ENCODE data around the gene FAM13A.

Gene FAM13A

DNA sequence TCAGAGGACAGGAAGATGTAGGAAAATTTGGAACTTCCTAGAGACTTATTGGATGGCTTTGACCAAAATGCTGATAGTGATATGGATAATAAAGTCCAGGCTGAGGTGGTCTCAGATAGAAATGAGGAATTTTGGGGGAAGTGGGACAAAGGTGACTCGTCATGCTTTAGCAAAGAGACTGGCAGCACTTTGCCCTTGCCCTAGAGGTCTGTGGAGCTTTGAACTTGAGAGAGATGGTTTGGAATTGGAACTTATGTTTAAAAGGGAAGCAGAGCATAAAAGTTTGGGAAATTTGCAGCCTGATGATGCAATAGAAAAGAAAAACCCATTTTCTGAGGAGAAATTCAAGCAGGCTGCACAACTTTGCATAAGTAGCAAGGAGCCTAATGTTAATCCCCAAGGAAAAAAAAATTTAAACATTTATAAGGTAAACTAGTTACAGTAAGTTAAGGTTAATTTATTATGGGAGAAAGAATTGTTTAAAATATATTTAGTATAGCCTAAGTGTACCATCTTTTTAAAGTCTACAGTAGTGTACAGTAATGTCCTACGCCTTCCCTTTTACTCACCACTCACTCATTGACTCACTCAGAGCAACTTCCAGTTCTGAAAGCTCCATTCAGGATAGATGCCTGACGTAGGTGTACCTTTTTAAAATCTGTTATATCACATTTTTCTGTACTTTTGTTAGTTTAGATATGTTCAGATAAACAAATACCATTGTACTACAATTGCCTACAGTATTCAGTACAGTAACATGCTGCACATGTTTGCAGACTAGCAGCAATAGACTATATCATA is 101.2 kb downstream of the FAM13A start:
- ChIA-PET CTCF (no interaction called here), POLR2A (no interaction called here)
- no peak for DNase-seq (ENCODE audit: extremely low spot score)
- TF ChIP-seq CTBP1 (IDR thresholded peaks at IDR 0.05; ENCODE audit: borderline replicate concordance) (no peak), ELF4 (IDR thresholded peaks at IDR 0.05) (no peak), LEF1 (IDR thresholded peaks at IDR 0.05; ENCODE audit: borderline replicate concordance) (no peak), ZNF384 (IDR thresholded peaks at IDR 0.05) (no peak), L3MBTL2 (conservative IDR thresholded peaks at IDR 0.05) (no peak), FOXM1 (IDR thresholded peaks at IDR 0.05; ENCODE audit: borderline replicate concordance) (no peak), ARNT (IDR thresholded peaks at IDR 0.05) (no peak), NFRKB (IDR thresholded peaks at IDR 0.05) (no peak), FOXA1 (IDR thresholded peaks at IDR 0.05) (no peak), BHLHE40 (IDR thresholded peaks at IDR 0.05; ENCODE audit: borderline replicate concordance) (no peak), SUZ12 (IDR thresholded peaks at IDR 0.05) (no peak)
- TF ChIP-seq, protein P1, sequence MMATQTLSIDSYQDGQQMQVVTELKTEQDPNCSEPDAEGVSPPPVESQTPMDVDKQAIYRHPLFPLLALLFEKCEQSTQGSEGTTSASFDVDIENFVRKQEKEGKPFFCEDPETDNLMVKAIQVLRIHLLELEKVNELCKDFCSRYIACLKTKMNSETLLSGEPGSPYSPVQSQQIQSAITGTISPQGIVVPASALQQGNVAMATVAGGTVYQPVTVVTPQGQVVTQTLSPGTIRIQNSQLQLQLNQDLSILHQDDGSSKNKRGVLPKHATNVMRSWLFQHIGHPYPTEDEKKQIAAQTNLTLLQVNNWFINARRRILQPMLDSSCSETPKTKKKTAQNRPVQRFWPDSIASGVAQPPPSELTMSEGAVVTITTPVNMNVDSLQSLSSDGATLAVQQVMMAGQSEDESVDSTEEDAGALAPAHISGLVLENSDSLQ (IDR thresholded peaks at IDR 0.05), result no peak

DNA sequence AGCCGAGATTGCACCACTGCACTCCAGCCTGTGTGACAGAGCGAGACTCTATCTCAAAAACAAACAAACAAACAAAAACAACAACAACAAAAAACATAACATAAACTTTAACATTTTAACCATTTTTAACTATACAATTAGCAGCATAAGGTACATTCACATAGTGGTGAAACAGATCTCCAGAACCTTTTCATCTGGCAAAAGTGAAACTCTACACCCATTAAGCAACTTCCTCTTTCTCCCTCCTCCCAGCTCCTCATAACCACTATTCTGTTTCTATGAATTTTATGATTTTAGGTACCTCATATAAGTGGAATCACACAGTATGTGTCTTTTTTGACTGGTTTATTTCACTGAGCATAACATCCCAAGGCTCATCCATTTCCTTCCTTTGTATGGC is 103.6 kb downstream of the FAM13A start:
- ChIA-PET CTCF (no interaction called here), POLR2A (no interaction called here)
- TF ChIP-seq SP1 (IDR thresholded peaks at IDR 0.05), result no peak
- TF ChIP-seq CTBP1 (IDR thresholded peaks at IDR 0.05; ENCODE audit: borderline replicate concordance), result no peak
- no peak for TF ChIP-seq NFRKB (IDR thresholded peaks at IDR 0.05)
- TF ChIP-seq TARDBP (IDR thresholded peaks at IDR 0.05), result no peak
- TF ChIP-seq FOXA1 (IDR thresholded peaks at IDR 0.05), result no peak
- TF ChIP-seq SUZ12 (IDR thresholded peaks at IDR 0.05), result no peak
- TF ChIP-seq LEF1 (IDR thresholded peaks at IDR 0.05; ENCODE audit: borderline replicate concordance), result no peak
- no peak for DNase-seq (ENCODE audit: extremely low spot score)

DNA sequence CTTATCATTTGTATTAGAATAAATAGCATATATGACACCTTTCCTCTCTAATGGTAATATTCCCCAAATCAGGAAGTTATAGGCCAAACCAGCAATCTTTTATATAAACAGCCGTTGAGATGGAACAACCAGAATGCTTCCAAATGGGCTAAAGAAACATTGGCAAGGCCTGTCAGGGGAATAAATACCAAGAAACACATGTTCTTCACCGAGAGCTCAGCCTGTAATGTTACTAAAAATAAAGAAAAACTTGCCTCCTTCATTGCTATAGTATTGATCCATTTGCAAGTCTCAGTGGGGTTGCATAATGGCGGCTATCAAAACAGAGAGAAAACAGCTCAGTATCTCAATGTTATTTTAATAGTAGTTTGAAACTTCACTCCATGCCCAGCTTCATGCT is 104.9 kb downstream of the FAM13A start:
- DNase-seq (ENCODE audit: extremely low spot score), result no peak
- TF ChIP-seq NFRKB (IDR thresholded peaks at IDR 0.05) (no peak), HDGF (IDR thresholded peaks at IDR 0.05; ENCODE audit: borderline replicate concordance) (no peak), SUZ12 (IDR thresholded peaks at IDR 0.05) (no peak), ZNF384 (IDR thresholded peaks at IDR 0.05) (no peak), FOXM1 (IDR thresholded peaks at IDR 0.05; ENCODE audit: borderline replicate concordance) (no peak), ELF4 (IDR thresholded peaks at IDR 0.05) (no peak), FOXA1 (IDR thresholded peaks at IDR 0.05) (no peak), LEF1 (IDR thresholded peaks at IDR 0.05; ENCODE audit: borderline replicate concordance) (no peak), BHLHE40 (IDR thresholded peaks at IDR 0.05; ENCODE audit: borderline replicate concordance) (no peak), SP1 (IDR thresholded peaks at IDR 0.05) (no peak), L3MBTL2 (conservative IDR thresholded peaks at IDR 0.05) (no peak), CTBP1 (IDR thresholded peaks at IDR 0.05; ENCODE audit: borderline replicate concordance) (no peak), FOXK2 (IDR thresholded peaks at IDR 0.05) (no peak), TARDBP (IDR thresholded peaks at IDR 0.05) (no peak)
- TF ChIP-seq, protein P1 (IDR thresholded peaks at IDR 0.05), result no peak
- POLR2A ChIA-PET, result no interaction called here
- CTCF ChIA-PET, result no interaction called here

DNA sequence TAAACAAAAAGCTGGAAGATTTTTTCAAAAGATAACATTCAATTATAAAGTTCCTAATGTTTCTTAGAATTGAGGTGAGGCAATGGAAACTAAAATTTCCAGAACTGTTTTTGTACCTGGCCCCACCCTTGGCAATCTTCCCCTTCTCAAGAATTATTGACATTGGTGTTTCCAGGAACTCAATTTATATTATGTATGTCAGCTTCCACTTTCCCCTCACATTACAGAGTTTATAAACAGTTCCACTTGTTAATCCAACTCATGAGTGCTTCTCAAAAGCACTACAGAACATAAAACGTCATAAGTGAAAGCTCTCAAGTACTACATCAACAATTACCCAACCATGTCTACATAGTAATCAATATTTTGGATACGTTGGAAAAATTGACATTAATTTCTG is 107.4 kb downstream of the FAM13A start:
- TF ChIP-seq BHLHE40 (IDR thresholded peaks at IDR 0.05; ENCODE audit: borderline replicate concordance) (no peak), L3MBTL2 (conservative IDR thresholded peaks at IDR 0.05) (no peak), TARDBP (IDR thresholded peaks at IDR 0.05) (no peak), HDGF (IDR thresholded peaks at IDR 0.05; ENCODE audit: borderline replicate concordance) (no peak), FOXA1 (IDR thresholded peaks at IDR 0.05) (no peak), SUZ12 (IDR thresholded peaks at IDR 0.05) (no peak), SP1 (IDR thresholded peaks at IDR 0.05) (no peak), ZNF384 (IDR thresholded peaks at IDR 0.05) (no peak), FOXM1 (IDR thresholded peaks at IDR 0.05; ENCODE audit: borderline replicate concordance) (no peak), ARNT (IDR thresholded peaks at IDR 0.05) (no peak), NFRKB (IDR thresholded peaks at IDR 0.05) (no peak), CTBP1 (IDR thresholded peaks at IDR 0.05; ENCODE audit: borderline replicate concordance) (no peak), LEF1 (IDR thresholded peaks at IDR 0.05; ENCODE audit: borderline replicate concordance) (no peak), ELF4 (IDR thresholded peaks at IDR 0.05) (no peak)
- POLR2A ChIA-PET, result no interaction called here
- CTCF ChIA-PET, result no interaction called here
- no peak for DNase-seq (ENCODE audit: extremely low spot score)

DNA sequence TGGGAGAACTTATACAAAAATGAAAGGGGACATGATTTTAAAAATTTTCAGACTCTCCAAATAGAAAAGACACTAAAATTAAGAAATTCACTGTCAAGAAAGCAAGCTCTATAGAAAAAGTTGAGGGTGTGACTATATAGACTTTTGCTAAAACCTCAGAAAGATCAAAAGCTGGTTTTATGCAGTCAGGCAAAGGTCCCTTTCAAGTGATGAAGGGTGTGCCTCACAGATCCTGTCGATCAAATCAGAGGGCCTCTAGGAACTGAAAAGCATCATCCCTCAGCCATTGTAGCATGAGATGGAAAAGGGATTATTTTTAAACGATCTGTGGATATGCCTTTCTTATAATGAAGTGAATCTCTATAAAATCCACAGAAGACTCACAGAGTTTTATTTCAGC is 116.5 kb downstream of the FAM13A start:
- CTCF ChIA-PET, result no interaction called here
- POLR2A ChIA-PET, result no interaction called here
- no peak for DNase-seq (ENCODE audit: extremely low spot score)
- TF ChIP-seq L3MBTL2 (conservative IDR thresholded peaks at IDR 0.05), result no peak
- TF ChIP-seq SP1 (IDR thresholded peaks at IDR 0.05), result no peak
- TF ChIP-seq FOXK2 (IDR thresholded peaks at IDR 0.05), result no peak
- TF ChIP-seq TARDBP (IDR thresholded peaks at IDR 0.05), result no peak
- no peak for TF ChIP-seq SUZ12 (IDR thresholded peaks at IDR 0.05)
- TF ChIP-seq HDGF (IDR thresholded peaks at IDR 0.05; ENCODE audit: borderline replicate concordance), result no peak
- TF ChIP-seq, protein P1 (IDR thresholded peaks at IDR 0.05), result no peak
- TF ChIP-seq ARNT (IDR thresholded peaks at IDR 0.05), result no peak
- TF ChIP-seq NFRKB (IDR thresholded peaks at IDR 0.05), result no peak
- TF ChIP-seq ZNF384 (IDR thresholded peaks at IDR 0.05), result no peak
- no peak for TF ChIP-seq CTBP1 (IDR thresholded peaks at IDR 0.05; ENCODE audit: borderline replicate concordance)
- TF ChIP-seq BHLHE40 (IDR thresholded peaks at IDR 0.05; ENCODE audit: borderline replicate concordance), result no peak
- TF ChIP-seq LEF1 (IDR thresholded peaks at IDR 0.05; ENCODE audit: borderline replicate concordance), result no peak

DNA sequence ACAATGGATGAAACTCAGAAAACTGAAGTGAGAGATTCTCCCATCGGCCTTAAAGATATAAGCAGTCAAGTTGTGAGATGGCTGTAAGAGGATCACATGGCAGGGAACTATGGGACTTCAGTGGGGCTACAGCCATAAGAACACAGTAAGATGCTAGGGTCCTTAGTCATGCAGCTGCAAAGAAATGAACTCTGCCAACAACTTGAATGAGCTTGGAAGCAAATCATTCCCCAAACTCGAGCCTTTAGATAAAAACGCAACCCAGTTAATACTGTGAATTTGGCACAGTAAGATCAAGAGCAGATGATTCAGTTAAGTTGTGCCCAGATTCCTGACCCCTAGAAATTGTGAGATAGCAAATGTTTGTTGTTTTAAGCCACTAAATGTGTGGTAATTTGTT is 117.3 kb downstream of the FAM13A start:
- ChIA-PET POLR2A (no interaction called here), CTCF (no interaction called here)
- DNase-seq (ENCODE audit: extremely low spot score), result no peak

More for the DNA sequence above, 117.3 kb downstream of the FAM13A start:
- TF ChIP-seq NFRKB (IDR thresholded peaks at IDR 0.05) (no peak), FOXK2 (IDR thresholded peaks at IDR 0.05) (no peak), TARDBP (IDR thresholded peaks at IDR 0.05) (no peak), FOXA1 (IDR thresholded peaks at IDR 0.05) (no peak), LEF1 (IDR thresholded peaks at IDR 0.05; ENCODE audit: borderline replicate concordance) (no peak), FOXM1 (IDR thresholded peaks at IDR 0.05; ENCODE audit: borderline replicate concordance) (no peak), ELF4 (IDR thresholded peaks at IDR 0.05) (no peak), SUZ12 (IDR thresholded peaks at IDR 0.05) (no peak), CTBP1 (IDR thresholded peaks at IDR 0.05; ENCODE audit: borderline replicate concordance) (no peak), HDGF (IDR thresholded peaks at IDR 0.05; ENCODE audit: borderline replicate concordance) (no peak), BHLHE40 (IDR thresholded peaks at IDR 0.05; ENCODE audit: borderline replicate concordance) (no peak), ARNT (IDR thresholded peaks at IDR 0.05) (no peak), ZNF384 (IDR thresholded peaks at IDR 0.05) (no peak), SP1 (IDR thresholded peaks at IDR 0.05) (no peak), L3MBTL2 (conservative IDR thresholded peaks at IDR 0.05) (no peak)
- TF ChIP-seq, protein P1 (IDR thresholded peaks at IDR 0.05), result no peak

All from HEK293T (cell line).